ENCODE measurements around the gene NECAP2.
"Not testable (repeated sequence)": the region's sequence is repeated elsewhere in the genome, so short reads cannot be mapped to it uniquely, and the experiment has no call there.

The NECAP2 gene

GRCh38 chr1:16478091-16478490, 37.6 kb downstream of the NECAP2 start:
- no peak for TF ChIP-seq CTCF (IDR thresholded peaks at IDR 0.05; ENCODE audit: insufficient read depth, low read length)
- TF ChIP-seq REST (IDR thresholded peaks at IDR 0.05; ENCODE audit: insufficient replicate concordance, low read depth): no peak
- no peak for TF ChIP-seq SPI1 (IDR thresholded peaks at IDR 0.05; ENCODE audit: borderline replicate concordance, low read depth)
- no peak for TF ChIP-seq GABPA (IDR thresholded peaks at IDR 0.05; ENCODE audit: low read depth)
- TF ChIP-seq POLR2AphosphoS5 (IDR thresholded peaks at IDR 0.05; ENCODE audit: low read depth): no peak
- Histone ChIP-seq H3K27me3 (ENCODE audit: insufficient read depth, poor library complexity, severe bottlenecking) (no peaks in the 10 kb centered on the region), H3K27ac (replicated peaks) (no peak overlapping the region), H3K4me3 (replicated peaks; ENCODE audit: insufficient read depth, low read length) (no peak overlapping the region)
- no peak for DNase-seq (ENCODE audit: low read depth in 1 of 2, low spot score in 1 of 2)

- H3K4me3 ChIP-seq (replicated peaks; ENCODE audit: insufficient read depth, low read length); H3K27me3 ChIP-seq (ENCODE audit: insufficient read depth, poor library complexity, severe bottlenecking); H3K27ac ChIP-seq (replicated peaks); DNase-seq (ENCODE audit: low read depth in 1 of 2, low spot score in 1 of 2): not testable (repeated sequence)
Observed at GRCh38 chr1:16483146-16483545, 42.6 kb downstream of the NECAP2 start.

- not testable (repeated sequence) for H3K27ac ChIP-seq (replicated peaks); H3K4me3 ChIP-seq (replicated peaks; ENCODE audit: insufficient read depth, low read length); DNase-seq (ENCODE audit: low read depth in 1 of 2, low spot score in 1 of 2); H3K27me3 ChIP-seq (ENCODE audit: insufficient read depth, poor library complexity, severe bottlenecking)
Observed at GRCh38 chr1:16483639-16484500, 43.3 kb downstream of the NECAP2 start.

- no peak for DNase-seq (ENCODE audit: low read depth in 1 of 2, low spot score in 1 of 2)
- H3K27ac ChIP-seq (replicated peaks): no peak overlapping the region
- TF ChIP-seq REST (IDR thresholded peaks at IDR 0.05; ENCODE audit: insufficient replicate concordance, low read depth): no peak
- TF ChIP-seq SPI1 (IDR thresholded peaks at IDR 0.05; ENCODE audit: borderline replicate concordance, low read depth): no peak
- no peaks in the 10 kb centered on the region for H3K27me3 ChIP-seq (ENCODE audit: insufficient read depth, poor library complexity, severe bottlenecking)
- H3K4me3 ChIP-seq (replicated peaks; ENCODE audit: insufficient read depth, low read length): no peak overlapping the region
Observed at GRCh38 chr1:16484501-16484835, 43.9 kb downstream of the NECAP2 start.

GRCh38 chr1:16484931-16485330, 44.4 kb downstream of the NECAP2 start:
- no peak for DNase-seq (ENCODE audit: low read depth in 1 of 2, low spot score in 1 of 2)
- Histone ChIP-seq H3K27me3 (ENCODE audit: insufficient read depth, poor library complexity, severe bottlenecking) (no peaks in the 10 kb centered on the region), H3K4me3 (replicated peaks; ENCODE audit: insufficient read depth, low read length) (no peak overlapping the region), H3K27ac (replicated peaks) (no peak overlapping the region)
- TF ChIP-seq GABPA (IDR thresholded peaks at IDR 0.05; ENCODE audit: low read depth): no peak
- TF ChIP-seq SPI1 (IDR thresholded peaks at IDR 0.05; ENCODE audit: borderline replicate concordance, low read depth): no peak
- no peak for TF ChIP-seq REST (IDR thresholded peaks at IDR 0.05; ENCODE audit: insufficient replicate concordance, low read depth)
- TF ChIP-seq CTCF (IDR thresholded peaks at IDR 0.05; ENCODE audit: insufficient read depth, low read length): no peak
- TF ChIP-seq POLR2AphosphoS5 (IDR thresholded peaks at IDR 0.05; ENCODE audit: low read depth): no peak

GRCh38 chr1:16486316-16486715, 45.8 kb downstream of the NECAP2 start:
- not testable (repeated sequence) for DNase-seq (ENCODE audit: low read depth in 1 of 2, low spot score in 1 of 2); H3K4me3 ChIP-seq (replicated peaks; ENCODE audit: insufficient read depth, low read length); H3K27me3 ChIP-seq (ENCODE audit: insufficient read depth, poor library complexity, severe bottlenecking); H3K27ac ChIP-seq (replicated peaks)

- not testable (repeated sequence) for H3K27me3 ChIP-seq (ENCODE audit: insufficient read depth, poor library complexity, severe bottlenecking); H3K27ac ChIP-seq (replicated peaks)
Observed at GRCh38 chr1:16487011-16487410, 46.5 kb downstream of the NECAP2 start.

More at GRCh38 chr1:16487011-16487410, 46.5 kb downstream of the NECAP2 start:
- not testable (repeated sequence) for DNase-seq (ENCODE audit: low read depth in 1 of 2, low spot score in 1 of 2); H3K4me3 ChIP-seq (replicated peaks; ENCODE audit: insufficient read depth, low read length)
